CD1c-positive myeloid dendritic cell (primary cell): ENCODE data around the gene TFEC.
A peak's percentile ranks its signal among the peaks of the same experiment; 100 is the strongest.
"Not testable (repeated sequence)": the region's sequence is repeated elsewhere in the genome, so short reads cannot be mapped to it uniquely, and the experiment has no call there.

Experiments used
- DNase-seq: peaks from one replicate; pipeline ENCODE4 v3.0.0-alpha.2; 2016; ENCODE audit errors: extremely low spot score

TFEC gene

DNA sequence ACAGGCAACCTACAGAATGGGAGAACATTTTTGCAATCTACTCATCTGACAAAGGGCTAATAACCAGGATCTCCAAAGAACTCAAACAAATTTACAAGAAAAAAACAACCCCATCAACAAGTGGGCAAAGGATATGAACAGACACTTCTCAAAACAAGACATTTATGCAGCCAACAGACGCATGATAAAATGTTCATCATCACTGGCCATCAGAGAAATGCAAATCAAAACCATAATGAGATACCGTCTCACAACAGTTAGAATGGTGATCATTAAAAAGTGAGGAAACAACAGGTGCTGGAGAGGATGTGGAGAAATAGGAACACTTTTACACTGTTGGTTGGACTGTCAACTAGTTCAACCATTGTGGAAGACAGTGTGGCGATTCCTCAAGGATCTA, 100.8 kb downstream of the TFEC start:
- not testable (repeated sequence) for DNase-seq

DNA sequence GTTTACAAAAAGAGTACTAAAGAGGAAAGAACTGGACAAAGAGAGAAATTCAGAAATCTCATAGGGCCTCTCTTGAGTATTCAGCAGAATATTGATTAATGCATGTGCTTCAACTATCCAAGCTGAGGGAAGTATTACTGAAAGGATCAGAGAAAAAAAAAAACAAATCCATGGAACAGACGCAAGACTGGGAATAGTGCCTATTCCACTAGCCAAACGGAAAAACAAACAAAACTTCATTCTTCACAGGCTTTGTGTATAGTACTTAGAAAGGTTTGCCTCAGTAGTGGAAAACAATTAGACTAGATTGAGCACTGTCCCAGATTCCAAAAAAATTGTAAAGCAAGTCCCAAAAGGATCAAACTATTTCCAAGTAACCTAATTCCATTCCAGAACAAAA, 106.2 kb downstream of the TFEC start:
- no peak for DNase-seq

DNA sequence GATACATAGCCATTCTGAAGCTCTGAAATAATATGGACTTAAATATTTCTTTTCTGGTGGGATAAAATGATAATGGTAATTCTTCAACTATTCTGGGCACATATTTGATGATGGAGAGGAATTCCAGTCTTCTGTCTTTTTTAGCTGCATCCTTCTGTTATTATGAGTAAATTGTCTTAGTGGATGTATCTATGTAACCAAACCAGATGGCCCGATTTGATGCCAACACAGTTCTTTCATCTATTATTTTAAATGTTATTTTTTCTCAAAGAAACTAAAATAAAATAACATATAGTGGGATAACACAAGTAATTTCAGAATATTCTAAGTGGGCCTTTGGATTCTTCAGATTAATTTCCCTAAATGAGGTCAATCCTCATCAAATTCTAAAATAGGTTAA, 110.2 kb downstream of the TFEC start:
- no peak for DNase-seq

DNA sequence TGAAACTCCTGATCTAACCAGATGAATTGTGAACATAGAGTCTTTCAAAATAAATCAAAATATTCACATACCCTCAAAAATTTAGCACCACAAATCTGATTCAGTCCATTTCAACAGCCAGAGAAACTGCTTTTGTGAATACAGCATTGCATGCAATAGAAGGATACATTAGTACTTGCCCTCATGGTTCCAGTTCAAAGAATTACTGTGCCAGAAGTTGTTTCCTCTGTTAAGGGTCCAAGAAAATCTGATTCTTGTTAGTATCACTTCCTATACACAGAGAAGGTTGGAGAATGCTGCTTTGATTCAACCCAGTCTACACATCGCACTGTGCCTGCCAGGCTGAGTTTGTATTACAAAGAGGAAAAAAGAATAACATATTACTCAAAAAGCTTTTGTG, 115.6 kb downstream of the TFEC start:
- DNase-seq = no peak

DNA sequence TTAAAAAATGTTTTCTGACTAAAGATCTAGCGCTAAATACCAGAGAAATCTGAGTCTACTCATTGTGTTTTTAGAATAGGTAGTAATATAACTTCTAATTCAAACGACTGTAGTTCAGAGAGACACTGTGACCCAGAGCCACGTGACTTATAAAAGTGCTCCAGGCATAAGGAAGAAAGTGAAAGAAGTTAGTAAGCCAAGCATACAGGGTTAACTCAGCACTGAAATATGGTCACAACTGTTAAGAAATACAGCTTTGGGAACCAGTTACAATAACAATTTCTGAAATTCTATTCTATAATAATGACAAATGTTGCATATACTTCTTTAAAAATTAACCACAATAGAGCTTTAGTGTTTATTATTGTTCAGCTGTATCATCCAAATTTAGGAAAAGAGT, 119.1 kb downstream of the TFEC start:
- no peak for DNase-seq

DNA sequence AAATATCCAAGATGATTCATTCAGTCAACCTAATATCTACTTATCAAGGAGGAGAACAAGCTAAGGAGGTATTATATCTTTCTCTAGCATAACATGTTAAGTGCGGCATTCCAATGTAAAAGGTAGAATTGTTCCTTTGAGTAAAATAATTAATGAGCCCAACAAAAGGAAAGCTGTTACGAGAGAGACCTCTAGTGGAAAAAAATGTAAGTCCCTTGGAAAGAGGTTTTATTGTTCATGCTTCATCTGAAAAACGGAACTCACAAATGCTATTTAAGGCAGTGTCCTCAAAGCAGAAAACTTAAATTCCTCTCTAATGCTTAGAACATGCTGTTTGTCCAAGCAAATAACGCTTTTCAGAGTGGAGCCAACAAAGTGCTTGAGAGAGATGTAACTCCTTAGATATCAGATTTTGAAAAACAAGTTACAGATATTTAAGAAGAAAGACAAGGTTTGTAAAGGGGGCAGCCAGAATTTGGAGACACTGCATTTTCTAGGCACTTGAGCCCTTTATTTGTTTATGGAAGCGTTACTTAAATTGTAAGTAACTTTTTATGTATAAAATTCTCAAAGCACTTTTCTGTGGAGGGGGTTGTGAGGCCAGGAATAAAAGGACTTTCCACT, 119.9 kb downstream of the TFEC start:
- peak; percentile 56 for DNase-seq

DNA sequence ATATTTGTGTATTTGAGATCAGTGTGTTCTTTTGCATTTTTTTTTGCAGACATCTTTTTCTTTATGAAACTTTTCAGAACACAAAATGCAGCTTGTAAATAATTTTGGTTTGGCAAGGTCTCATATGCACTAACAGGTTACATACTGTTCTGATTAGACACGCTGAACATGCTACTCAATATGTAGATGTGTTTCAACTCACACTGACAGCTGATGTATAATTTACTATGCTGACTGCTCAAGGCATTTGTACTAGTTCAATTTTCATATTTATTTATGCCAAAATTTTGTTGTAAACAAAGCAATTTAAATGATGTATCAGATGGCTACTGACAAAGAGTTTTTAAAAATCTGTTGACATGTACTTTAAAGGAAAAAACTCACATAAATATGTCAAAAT, 123.8 kb downstream of the TFEC start:
- DNase-seq = no peak

DNA sequence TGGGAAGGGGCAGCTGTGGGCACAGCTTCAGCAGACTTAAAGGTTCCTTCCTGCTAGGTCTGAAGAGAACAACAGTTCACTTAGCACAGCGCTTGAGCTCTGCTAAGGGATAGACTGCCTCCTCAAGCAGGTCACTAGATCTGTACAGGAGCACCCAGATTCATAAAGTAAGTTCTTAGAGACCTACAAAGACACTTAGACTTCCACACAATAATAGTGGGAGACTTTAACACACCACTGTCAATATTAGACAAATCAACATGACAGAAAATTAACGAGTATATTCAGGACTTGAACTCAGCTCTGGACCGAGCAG, 140.9 kb downstream of the TFEC start:
- no peak for DNase-seq

DNA sequence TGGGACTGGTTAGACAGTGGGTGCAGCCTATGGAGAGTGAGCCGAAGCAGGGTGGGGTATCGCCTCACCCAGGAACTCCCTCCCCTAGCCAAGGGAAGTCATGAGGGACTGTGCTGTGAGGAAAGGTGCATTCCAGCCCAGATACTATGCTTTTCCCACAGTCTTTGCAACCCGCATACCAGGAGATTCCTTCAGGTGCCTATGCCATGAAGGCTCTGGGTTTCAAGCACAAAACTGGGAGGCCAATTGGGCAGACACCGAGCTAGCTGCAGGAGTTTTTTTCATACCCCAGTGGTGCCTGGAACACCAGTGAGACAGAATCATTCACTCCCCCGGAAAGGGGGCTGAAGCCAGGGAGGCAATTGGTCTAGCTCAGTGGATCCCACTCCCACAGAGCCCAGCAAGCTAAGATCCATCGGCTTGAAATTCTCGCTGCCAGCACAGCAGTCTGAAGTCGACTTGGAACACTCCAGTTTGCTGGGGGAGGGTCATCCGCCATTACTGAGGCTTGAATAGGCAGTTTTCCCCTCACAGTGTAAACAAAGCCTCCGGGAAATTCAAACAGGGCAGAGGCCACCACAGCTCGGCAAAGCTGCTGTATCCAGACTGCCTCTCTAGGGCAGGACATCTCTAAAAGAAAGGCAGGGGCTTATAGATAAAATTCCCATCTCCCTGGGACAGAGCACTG, 141.4 kb downstream of the TFEC start:
- no peak for DNase-seq

DNA sequence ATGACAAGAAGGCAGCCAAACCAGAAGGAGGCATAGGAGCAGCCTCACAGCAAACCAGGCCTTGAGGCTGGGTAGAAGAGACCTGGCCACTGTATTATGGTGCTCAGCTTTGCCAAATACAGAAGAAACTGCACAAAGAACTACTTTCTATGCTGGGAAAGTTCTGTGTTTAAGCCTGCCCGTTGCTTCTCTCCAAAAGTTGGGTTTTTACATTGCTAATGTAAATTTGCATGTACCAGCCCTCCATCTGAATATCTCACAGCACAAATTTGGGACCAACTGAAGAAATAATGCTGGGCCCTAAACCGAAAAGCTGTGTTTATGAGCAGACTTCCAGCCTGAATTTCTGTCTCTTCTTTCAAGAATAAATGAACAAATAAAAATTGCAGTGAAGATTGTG, 145.0 kb downstream of the TFEC start:
- DNase-seq = no peak
